Measurements from ENCODE around the gene ZSCAN21.
A peak's percentile ranks its signal among the peaks of the same experiment; 100 is the strongest.

The ZSCAN21 gene

GRCh38 chr7:100023526-100023925 lies 26.0 kb upstream of the ZSCAN21 start:
- no peak for DNase-seq (ENCODE audit: low read depth)
- H3K4me3 ChIP-seq (ENCODE audit: low read depth, low read length): no peak overlapping the region

- H3K4me3 ChIP-seq (ENCODE audit: low read depth, low read length): no peak overlapping the region
- DNase-seq (ENCODE audit: low read depth): no peak
Observed at GRCh38 chr7:100024020-100024619, 25.5 kb upstream of the ZSCAN21 start.

GRCh38 chr7:100027197-100027596 lies 22.4 kb upstream of the ZSCAN21 start:
- H3K4me3 ChIP-seq (ENCODE audit: low read depth, low read length): no peak overlapping the region
- DNase-seq (ENCODE audit: low read depth): no peak

- H3K4me3 ChIP-seq (ENCODE audit: low read depth, low read length): no peak overlapping the region
- no peak for DNase-seq (ENCODE audit: low read depth)
Observed at GRCh38 chr7:100029596-100029995, 20.0 kb upstream of the ZSCAN21 start.

GRCh38 chr7:100033526-100033925 lies 16.0 kb upstream of the ZSCAN21 start:
- H3K4me3 ChIP-seq (ENCODE audit: low read depth, low read length): no peak overlapping the region
- DNase-seq (ENCODE audit: low read depth): no peak

- peak; percentile 54 for DNase-seq (ENCODE audit: low read depth)
- no peak overlapping the region for H3K4me3 ChIP-seq (ENCODE audit: low read depth, low read length)
Observed at GRCh38 chr7:100034871-100035510, 14.6 kb upstream of the ZSCAN21 start.

GRCh38 chr7:100035876-100036275 lies 13.7 kb upstream of the ZSCAN21 start:
- no peak for DNase-seq (ENCODE audit: low read depth)
- H3K4me3 ChIP-seq (ENCODE audit: low read depth, low read length): no peak overlapping the region

GRCh38 chr7:100038326-100038725 lies 11.2 kb upstream of the ZSCAN21 start:
- H3K4me3 ChIP-seq (ENCODE audit: low read depth, low read length): no peak overlapping the region
- DNase-seq (ENCODE audit: low read depth): no peak

GRCh38 chr7:100040575-100040974 lies 9.0 kb upstream of the ZSCAN21 start:
- no peak for DNase-seq (ENCODE audit: low read depth)
- H3K4me3 ChIP-seq (ENCODE audit: low read depth, low read length): no peak overlapping the region

- no peak overlapping the region for H3K4me3 ChIP-seq (ENCODE audit: low read depth, low read length)
- no peak for DNase-seq (ENCODE audit: low read depth)
Observed at GRCh38 chr7:100044718-100045117, 4.9 kb upstream of the ZSCAN21 start.

GRCh38 chr7:100048680-100049079 lies 894 bp upstream of the ZSCAN21 start:
- H3K4me3 ChIP-seq (ENCODE audit: low read depth, low read length): no peak overlapping the region
- no peak for DNase-seq (ENCODE audit: low read depth)

- no peak overlapping the region for H3K4me3 ChIP-seq (ENCODE audit: low read depth, low read length)
- no peak for DNase-seq (ENCODE audit: low read depth)
Observed at GRCh38 chr7:100051611-100052010, 2.0 kb downstream of the ZSCAN21 start.

- no peak overlapping the region for H3K4me3 ChIP-seq (ENCODE audit: low read depth, low read length)
- DNase-seq (ENCODE audit: low read depth): peak; percentile 33
Observed at GRCh38 chr7:100053215-100053614, 3.6 kb downstream of the ZSCAN21 start.

GRCh38 chr7:100057006-100057405 lies 7.4 kb downstream of the ZSCAN21 start:
- no peak overlapping the region for H3K4me3 ChIP-seq (ENCODE audit: low read depth, low read length)
- no peak for DNase-seq (ENCODE audit: low read depth)

GRCh38 chr7:100059251-100059739 lies 9.7 kb downstream of the ZSCAN21 start:
- no peak for DNase-seq (ENCODE audit: low read depth)
- H3K4me3 ChIP-seq (ENCODE audit: low read depth, low read length): no peak overlapping the region

GRCh38 chr7:100061518-100062193 lies 12.1 kb downstream of the ZSCAN21 start:
- no peak for DNase-seq (ENCODE audit: low read depth)
- H3K4me3 ChIP-seq (ENCODE audit: low read depth, low read length): no peak overlapping the region

- DNase-seq (ENCODE audit: low read depth): no peak
- H3K4me3 ChIP-seq (ENCODE audit: low read depth, low read length): no peak overlapping the region
Observed at GRCh38 chr7:100063376-100063775, 13.8 kb downstream of the ZSCAN21 start.

- H3K4me3 ChIP-seq (ENCODE audit: low read depth, low read length): no peak overlapping the region
- DNase-seq (ENCODE audit: low read depth): no peak
Observed at GRCh38 chr7:100064162-100064561, 14.6 kb downstream of the ZSCAN21 start.

- peak; percentile 36 for DNase-seq (ENCODE audit: low read depth)
- no peak overlapping the region for H3K4me3 ChIP-seq (ENCODE audit: low read depth, low read length)
Observed at GRCh38 chr7:100065452-100066186, 16.0 kb downstream of the ZSCAN21 start.

- DNase-seq (ENCODE audit: low read depth): no peak
- no peak overlapping the region for H3K4me3 ChIP-seq (ENCODE audit: low read depth, low read length)
Observed at GRCh38 chr7:100066953-100067352, 17.4 kb downstream of the ZSCAN21 start.

All from skeletal muscle cell (primary cell).